ENCODE results near the gene SNRNP40.

Gene SNRNP40

GRCh38 chr1:31230378-31230777 is 66.2 kb downstream of the SNRNP40 start:
- no peak for DNase-seq (ENCODE audit: low read depth)

- DNase-seq (ENCODE audit: low read depth) = no peak
These were observed 67.6 kb downstream of the SNRNP40 start for GRCh38 chr1:31228986-31229385.

DNA sequence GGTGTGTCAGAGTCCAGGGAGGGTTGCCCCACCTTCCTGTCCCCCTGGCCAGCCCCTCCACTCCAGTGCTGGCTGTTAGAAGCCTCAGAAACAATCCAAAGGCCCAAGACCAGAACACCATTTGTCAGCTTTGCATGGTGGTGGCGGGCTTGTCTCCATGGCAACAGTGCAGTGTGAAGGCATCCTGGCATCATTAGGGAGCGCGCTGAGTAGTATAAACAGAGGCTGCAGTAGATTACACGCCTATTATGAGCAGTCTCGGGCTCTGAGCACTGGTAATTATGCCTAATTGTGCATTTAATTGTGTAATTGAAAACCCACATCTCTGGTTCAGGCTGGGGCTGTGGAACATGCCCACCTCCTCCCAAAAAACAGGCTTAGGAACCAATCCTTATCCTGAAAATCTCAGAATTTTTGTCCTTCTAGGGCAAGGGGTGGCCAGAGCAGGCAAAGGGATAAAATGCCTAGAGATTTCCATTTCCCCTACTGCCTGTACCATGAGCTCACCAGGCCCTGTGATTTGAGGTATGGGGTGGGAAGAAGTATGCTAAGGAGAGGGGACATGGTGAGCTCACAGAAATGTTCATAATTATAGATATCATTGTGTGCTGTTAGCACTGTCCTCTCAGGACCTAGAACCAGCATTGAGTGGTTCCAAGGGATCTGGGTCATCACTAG is 68.6 kb downstream of the SNRNP40 start:
- DNase-seq (ENCODE audit: low read depth) = no peak

- no peak for DNase-seq (ENCODE audit: low read depth)
These were observed 72.5 kb downstream of the SNRNP40 start for GRCh38 chr1:31224068-31224467.

DNA sequence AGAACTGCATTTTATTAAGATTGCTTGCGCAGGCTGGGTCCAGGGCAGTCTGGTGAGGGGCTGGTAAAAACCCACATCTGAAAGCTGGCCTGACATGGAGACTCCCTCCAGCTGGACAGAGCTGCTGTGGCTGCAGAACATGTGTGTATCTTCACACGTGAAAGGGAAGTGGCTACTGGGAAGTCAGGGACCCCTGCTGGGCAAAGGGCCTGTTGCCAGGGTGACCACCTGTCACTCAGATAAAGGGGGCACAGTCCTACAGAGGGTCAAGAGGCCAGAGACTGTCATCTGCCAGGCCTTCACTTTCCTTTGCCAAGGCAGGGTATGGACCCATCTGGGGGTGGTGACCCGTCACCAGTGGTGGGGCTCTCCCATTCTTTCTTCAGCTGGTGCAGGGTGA is 74.4 kb downstream of the SNRNP40 start:
- no peak for DNase-seq (ENCODE audit: low read depth)

DNA sequence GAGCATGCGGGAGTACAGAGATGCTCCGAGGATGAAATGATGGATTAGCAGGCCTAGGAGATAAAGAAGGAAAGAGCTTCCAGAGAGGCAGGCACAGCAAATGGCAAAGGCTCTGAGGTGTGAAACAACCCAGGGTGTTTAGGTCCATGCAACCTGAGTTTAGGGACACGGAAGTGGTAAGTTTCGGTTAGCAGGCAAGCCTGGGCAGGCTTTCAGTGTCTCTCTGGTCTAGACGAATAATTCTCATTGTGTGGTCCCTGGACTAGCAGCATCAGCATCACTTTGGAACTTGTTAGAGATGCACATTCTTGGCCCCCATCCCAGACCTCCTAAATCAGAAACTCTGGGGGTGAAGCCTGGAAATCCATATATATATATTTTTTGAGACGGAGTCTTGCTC is 75.5 kb downstream of the SNRNP40 start:
- no peak for DNase-seq (ENCODE audit: low read depth)

DNA sequence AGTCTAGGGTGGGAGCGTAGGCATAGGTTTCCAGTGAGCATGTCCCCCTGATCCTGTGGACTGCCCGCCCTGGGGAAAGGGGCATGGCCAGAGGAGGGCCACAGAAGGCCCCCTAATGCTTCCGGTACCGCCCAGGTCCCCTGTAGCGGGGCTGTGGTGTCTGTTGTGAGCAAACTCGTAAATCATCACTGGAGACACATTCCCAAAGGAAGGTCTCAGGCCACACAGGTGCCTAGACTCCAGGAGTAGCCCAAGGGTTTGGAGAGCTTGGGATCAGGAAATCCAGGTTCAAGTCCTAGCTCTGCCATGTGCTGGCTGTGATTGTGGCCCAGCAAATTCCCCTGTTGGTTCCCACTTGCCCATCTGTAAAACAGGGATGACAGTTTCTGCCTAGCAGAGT is 77.1 kb downstream of the SNRNP40 start:
- DNase-seq (ENCODE audit: low read depth) = no peak

DNA sequence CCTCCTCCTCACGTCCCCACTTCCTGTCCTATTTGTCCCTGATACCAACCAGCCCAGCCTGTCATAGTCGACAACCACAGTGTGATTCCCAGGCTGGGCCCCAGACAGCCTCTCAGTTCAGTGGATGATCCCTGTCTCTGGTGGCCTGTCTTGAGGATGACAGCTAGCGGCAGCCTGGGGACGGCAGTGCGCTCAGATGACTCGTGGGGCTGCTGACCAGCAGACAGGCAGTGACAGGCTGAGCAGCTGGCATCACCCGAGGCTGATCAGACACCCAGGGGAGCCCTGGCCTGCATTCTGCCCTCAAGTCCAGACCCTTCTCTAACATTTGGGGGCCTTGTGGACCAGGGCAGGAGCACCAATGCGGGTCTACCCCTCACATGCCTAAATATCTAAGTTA is 77.9 kb downstream of the SNRNP40 start:
- no peak for DNase-seq (ENCODE audit: low read depth)

- no peak for DNase-seq (ENCODE audit: low read depth)
These were observed 80.6 kb downstream of the SNRNP40 start for GRCh38 chr1:31216016-31216415.

- DNase-seq (ENCODE audit: low read depth) = no peak
These were observed 81.5 kb downstream of the SNRNP40 start for GRCh38 chr1:31215065-31215570.

DNA sequence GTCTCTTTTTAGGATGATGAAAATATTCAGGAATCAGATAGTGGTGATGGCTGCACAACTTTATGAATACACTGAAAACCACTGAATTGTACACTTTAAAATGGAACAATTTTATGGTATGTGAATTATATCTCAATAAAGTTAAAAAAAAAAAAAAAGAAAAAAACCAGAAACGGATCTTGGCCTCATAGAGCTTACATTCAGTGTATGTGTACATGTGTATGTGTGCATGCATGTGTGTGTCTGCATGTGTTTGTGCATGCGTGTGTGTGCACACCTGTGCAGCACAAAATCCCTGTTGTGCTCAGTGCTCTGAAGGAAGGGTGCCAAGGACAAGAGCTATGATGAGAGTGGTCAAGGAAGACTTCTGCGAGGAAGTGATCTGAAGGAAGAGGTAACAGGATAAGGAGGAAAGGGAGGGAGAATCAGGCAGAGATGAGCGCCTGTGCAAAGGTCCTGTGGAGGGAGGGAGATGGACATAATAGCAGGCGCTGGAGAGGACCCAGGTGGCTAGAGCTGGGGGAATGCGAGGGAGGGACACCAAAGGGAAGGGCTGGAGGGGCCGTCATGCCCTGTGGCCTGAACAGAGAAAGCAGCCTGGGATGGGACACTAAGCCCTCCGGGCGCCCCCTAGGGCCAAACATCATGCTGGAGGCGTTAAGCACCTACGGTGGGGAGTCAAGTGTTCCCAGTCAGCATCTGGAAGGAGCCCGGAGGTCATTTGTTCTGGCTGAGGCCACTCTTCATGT is 82.1 kb downstream of the SNRNP40 start:
- no peak for DNase-seq (ENCODE audit: low read depth)

All from activated T-cell treated with anti-CD3 and anti-CD28 coated beads for 1 hour (primary cell).